ENCODE results near the gene OR5K3. TPM values are rescaled to one million over a fixed set of nuclear protein-coding genes. Genes with fewer than 3 reads are reported as not detected.

Gene OR5K3, protein sequence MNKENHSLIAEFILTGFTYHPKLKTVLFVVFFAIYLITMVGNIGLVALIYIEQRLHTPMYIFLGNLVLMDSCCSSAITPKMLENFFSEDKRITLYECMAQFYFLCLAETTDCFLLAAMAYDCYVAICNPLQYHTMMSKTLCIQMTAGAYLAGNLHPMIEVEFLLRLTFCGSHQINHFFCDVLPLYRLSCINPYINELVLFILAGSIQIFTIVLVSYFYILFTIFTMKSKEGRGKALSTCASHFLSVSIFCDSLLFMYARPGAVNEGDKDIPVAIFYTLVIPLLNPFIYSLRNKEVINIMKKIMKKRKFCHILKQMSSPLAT
- total RNA-seq (not detected), polyA plus RNA-seq (ENCODE audit: insufficient read depth, low read depth, low replicate concordance) (not detected)
- long read RNA-seq, donor 1, result 0 reads
- long read RNA-seq, donor 2, result 0 reads

- DNase-seq, result no peak
- TF ChIP-seq, protein P1, sequence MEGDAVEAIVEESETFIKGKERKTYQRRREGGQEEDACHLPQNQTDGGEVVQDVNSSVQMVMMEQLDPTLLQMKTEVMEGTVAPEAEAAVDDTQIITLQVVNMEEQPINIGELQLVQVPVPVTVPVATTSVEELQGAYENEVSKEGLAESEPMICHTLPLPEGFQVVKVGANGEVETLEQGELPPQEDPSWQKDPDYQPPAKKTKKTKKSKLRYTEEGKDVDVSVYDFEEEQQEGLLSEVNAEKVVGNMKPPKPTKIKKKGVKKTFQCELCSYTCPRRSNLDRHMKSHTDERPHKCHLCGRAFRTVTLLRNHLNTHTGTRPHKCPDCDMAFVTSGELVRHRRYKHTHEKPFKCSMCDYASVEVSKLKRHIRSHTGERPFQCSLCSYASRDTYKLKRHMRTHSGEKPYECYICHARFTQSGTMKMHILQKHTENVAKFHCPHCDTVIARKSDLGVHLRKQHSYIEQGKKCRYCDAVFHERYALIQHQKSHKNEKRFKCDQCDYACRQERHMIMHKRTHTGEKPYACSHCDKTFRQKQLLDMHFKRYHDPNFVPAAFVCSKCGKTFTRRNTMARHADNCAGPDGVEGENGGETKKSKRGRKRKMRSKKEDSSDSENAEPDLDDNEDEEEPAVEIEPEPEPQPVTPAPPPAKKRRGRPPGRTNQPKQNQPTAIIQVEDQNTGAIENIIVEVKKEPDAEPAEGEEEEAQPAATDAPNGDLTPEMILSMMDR (IDR thresholded peaks at IDR 0.05), result no peak
- no peak for TF ChIP-seq POLR2A (IDR thresholded peaks at IDR 0.05)
- Histone ChIP-seq H3K4me1 (no peaks in the 10 kb centered on the region), H3K9me3 (no peaks in the 10 kb centered on the region), H3K4me3 (no peak within 1 kb of the TSS), H3K36me3 (ENCODE audit: low read depth, missing control alignments) (no peaks in the 10 kb centered on the region), H3K27ac (no peak within 1 kb of the TSS), H3K27me3 (no peaks in the 10 kb centered on the region)
- intact Hi-C loops (cut with DNase I; ENCODE audit: low total_unique reads), result no loop called here
These were observed at the start of gene OR5K3 for GRCh38 chr3:98390366-98390765. OR5K3 (plus strand) TSS chr3:98390666; CDS start chr3:98390666, 0 bp downstream.

- H3K9me3 ChIP-seq, result no peaks in the 10 kb centered on the region
- DNase-seq, result no peak
- H3K4me1 ChIP-seq, result no peaks in the 10 kb centered on the region
- no peaks in the 10 kb centered on the region for H3K27me3 ChIP-seq
- no peak overlapping the region for H3K4me3 ChIP-seq
- intact Hi-C loops (cut with DNase I; ENCODE audit: low total_unique reads), result no loop called here
- TF ChIP-seq POLR2A (IDR thresholded peaks at IDR 0.05), result no peak
- TF ChIP-seq, protein P1 (IDR thresholded peaks at IDR 0.05), result no peak
- 85 to 88% methylated on average over 6 of the region's 6 CpGs for WGBS, 2 donors
- no peaks in the 10 kb centered on the region for H3K36me3 ChIP-seq (ENCODE audit: low read depth, missing control alignments)
- no peak overlapping the region for H3K27ac ChIP-seq
These were observed 48.7 kb upstream of the OR5K3 start for GRCh38 chr3:98341758-98342157.

DNA sequence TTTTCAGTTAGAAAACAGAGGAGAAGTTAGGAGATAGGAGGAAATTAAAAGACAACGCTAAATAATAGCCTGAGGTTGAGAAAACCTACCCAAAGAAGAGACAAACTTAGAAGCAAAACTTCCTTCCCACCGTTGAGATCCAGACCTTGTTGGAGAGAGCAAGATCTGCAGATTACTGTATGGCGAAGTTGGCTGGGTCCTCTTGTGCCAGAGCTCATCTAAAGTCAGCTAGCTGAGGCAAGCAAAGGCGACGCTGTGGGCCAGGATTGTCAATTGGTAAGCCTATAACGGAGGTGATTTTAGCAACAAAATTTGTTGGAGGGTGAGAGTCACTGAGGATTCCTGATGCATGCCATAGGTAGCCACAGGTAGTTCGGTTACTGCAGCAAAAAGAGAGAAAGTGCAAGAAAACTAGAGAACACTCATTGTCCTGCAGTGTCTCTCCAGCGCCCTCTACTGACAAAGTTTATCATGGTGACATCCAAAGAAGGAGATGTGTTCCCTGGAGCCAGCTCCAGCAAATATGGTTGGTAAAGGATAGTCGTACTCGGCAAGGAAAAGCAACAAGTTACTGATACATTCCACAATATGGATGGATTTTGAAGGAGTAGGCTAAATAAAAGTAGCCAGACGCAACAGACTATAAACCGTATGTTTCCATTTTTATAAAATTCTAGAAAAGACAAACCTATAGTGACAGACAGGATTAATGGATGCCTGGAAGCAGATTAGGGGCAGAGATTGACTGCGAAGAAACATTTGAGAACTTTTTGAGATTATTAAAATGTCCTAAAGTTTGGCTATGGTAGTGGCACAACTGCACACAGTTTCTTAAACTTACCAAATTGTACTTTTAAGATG lies 46.6 kb upstream of the OR5K3 start:
- no peaks in the 10 kb centered on the region for H3K9me3 ChIP-seq
- no peak overlapping the region for H3K4me3 ChIP-seq
- WGBS, 2 donors, result 41 to 46% methylated on average over 13 of the region's 13 CpGs
- no peak for TF ChIP-seq POLR2A (IDR thresholded peaks at IDR 0.05)
- TF ChIP-seq, protein P1 (IDR thresholded peaks at IDR 0.05), result peak in 2 of 3 experiments; percentile 49 to 53
- H3K27me3 ChIP-seq, result no peaks in the 10 kb centered on the region
- H3K27ac ChIP-seq, result no peak overlapping the region
- no peaks in the 10 kb centered on the region for H3K36me3 ChIP-seq (ENCODE audit: low read depth, missing control alignments)
- peak; percentile 83 for DNase-seq
- no peaks in the 10 kb centered on the region for H3K4me1 ChIP-seq
- intact Hi-C loops (cut with DNase I; ENCODE audit: low total_unique reads), result no loop called here

- no peak for DNase-seq
- intact Hi-C loops (cut with DNase I; ENCODE audit: low total_unique reads), result no loop called here
- Histone ChIP-seq H3K27me3 (no peaks in the 10 kb centered on the region), H3K9me3 (no peaks in the 10 kb centered on the region), H3K4me1 (no peaks in the 10 kb centered on the region), H3K27ac (no peak overlapping the region), H3K4me3 (no peak overlapping the region), H3K36me3 (ENCODE audit: low read depth, missing control alignments) (no peaks in the 10 kb centered on the region)
- WGBS, 2 donors, result 92% methylated on average over 3 of the region's 3 CpGs
- no peak for TF ChIP-seq POLR2A (IDR thresholded peaks at IDR 0.05)
- TF ChIP-seq, protein P1 (IDR thresholded peaks at IDR 0.05), result no peak
These were observed 40.4 kb upstream of the OR5K3 start for GRCh38 chr3:98350082-98350481.

All from testis (tissue), 5 donors.